ENCODE measurements around the gene RAVER1. TPM values are rescaled to one million over a fixed set of nuclear protein-coding genes. Genes with fewer than 3 reads are reported as not detected.

The RAVER1 gene
- total and polyA plus RNA-seq, 2 of the 13 experiments (the other 11 are each of a cell fraction or from before 2014, with no cell fraction given), result 3.6 to 7.9 TPM

DNA sequence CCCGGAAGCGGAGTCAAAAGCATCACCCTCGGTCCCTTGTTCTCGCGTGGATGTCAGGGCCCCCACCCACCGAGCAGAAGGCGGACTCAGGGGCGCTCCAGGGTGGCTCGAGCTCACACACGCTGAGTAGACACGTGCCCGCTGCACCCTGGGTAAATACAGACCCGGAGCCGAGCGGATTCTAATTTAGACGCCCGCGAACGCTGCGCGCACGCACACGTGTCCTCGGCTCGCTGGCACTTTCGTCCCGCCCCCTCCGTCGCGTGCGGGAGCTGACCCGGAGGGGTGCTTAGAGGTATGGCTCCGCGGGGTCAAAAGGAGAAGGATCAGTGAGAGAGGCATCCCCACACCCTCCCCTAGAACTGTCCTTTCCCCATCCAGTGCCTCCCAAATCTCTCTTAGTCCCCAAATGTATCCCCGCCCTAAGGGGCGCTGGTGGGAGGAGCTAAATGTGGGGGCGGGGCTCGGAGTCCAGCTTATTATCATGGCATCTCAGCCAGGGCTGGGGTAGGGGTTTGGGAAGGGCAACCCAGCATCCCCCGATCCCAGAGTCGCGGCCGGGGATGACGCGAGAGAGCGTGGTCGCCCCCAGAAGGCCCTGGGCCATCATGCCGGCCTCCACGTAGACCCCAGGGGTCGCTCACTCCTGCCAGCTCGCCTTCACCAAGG lies 44.0 kb downstream of the RAVER1 start (continued):
- TF ChIP-seq, protein P1, sequence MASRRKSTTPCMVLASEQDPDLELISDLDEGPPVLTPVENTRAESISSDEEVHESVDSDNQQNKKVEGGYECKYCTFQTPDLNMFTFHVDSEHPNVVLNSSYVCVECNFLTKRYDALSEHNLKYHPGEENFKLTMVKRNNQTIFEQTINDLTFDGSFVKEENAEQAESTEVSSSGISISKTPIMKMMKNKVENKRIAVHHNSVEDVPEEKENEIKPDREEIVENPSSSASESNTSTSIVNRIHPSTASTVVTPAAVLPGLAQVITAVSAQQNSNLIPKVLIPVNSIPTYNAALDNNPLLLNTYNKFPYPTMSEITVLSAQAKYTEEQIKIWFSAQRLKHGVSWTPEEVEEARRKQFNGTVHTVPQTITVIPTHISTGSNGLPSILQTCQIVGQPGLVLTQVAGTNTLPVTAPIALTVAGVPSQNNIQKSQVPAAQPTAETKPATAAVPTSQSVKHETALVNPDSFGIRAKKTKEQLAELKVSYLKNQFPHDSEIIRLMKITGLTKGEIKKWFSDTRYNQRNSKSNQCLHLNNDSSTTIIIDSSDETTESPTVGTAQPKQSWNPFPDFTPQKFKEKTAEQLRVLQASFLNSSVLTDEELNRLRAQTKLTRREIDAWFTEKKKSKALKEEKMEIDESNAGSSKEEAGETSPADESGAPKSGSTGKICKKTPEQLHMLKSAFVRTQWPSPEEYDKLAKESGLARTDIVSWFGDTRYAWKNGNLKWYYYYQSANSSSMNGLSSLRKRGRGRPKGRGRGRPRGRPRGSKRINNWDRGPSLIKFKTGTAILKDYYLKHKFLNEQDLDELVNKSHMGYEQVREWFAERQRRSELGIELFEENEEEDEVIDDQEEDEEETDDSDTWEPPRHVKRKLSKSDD (CRISPR knock-in tag; IDR thresholded peaks at IDR 0.05; ENCODE audit: low read depth), result no peak
- TF ChIP-seq ZNF343 (CRISPR knock-in tag; IDR thresholded peaks at IDR 0.05) (no peak), FOXA1 (IDR thresholded peaks at IDR 0.05) (no peak), FOXA1 (CRISPR knock-in tag; IDR thresholded peaks at IDR 0.05) (peak; percentile 56; the same call in 1 of the 2 replicates), JARID2 (CRISPR knock-in tag; IDR thresholded peaks at IDR 0.05; ENCODE audit: insufficient replicate concordance) (no peak), ELF3 (CRISPR knock-in tag; IDR thresholded peaks at IDR 0.05) (no peak), ZNF605 (CRISPR knock-in tag; IDR thresholded peaks at IDR 0.05) (peak; percentile 80), RARA (CRISPR knock-in tag; IDR thresholded peaks at IDR 0.05) (0 out of 2 replicates have a peak, but pooled peaks have one; percentile 25), ZNF556 (CRISPR knock-in tag; IDR thresholded peaks at IDR 0.05; ENCODE audit: borderline replicate concordance) (no peak), ZNF660 (CRISPR knock-in tag; IDR thresholded peaks at IDR 0.05; ENCODE audit: borderline replicate concordance, low read depth) (no peak), ZNF773 (CRISPR knock-in tag; IDR thresholded peaks at IDR 0.05; ENCODE audit: borderline replicate concordance) (no peak), MYC (CRISPR knock-in tag; IDR thresholded peaks at IDR 0.05; ENCODE audit: borderline replicate concordance) (peak; percentile 83), RXRA (CRISPR knock-in tag; IDR thresholded peaks at IDR 0.05) (no peak), ZNF720 (CRISPR knock-in tag; IDR thresholded peaks at IDR 0.05) (no peak), GLI4 (CRISPR knock-in tag; IDR thresholded peaks at IDR 0.05; ENCODE audit: borderline replicate concordance) (0 out of 2 replicates have a peak, but pooled peaks have one; percentile 68), ZNF614 (CRISPR knock-in tag; IDR thresholded peaks at IDR 0.05; ENCODE audit: borderline replicate concordance) (no peak), DMAP1 (CRISPR knock-in tag; IDR thresholded peaks at IDR 0.05) (no peak), ZNF260 (CRISPR knock-in tag; IDR thresholded peaks at IDR 0.05; ENCODE audit: borderline replicate concordance, low read depth) (no peak), ZFP36 (IDR thresholded peaks at IDR 0.05; ENCODE audit: borderline replicate concordance, low read depth, low read length, partially characterized antibody) (no peak), ZNF709 (CRISPR knock-in tag; IDR thresholded peaks at IDR 0.05) (no peak), ATF7-NPFF (CRISPR knock-in tag; IDR thresholded peaks at IDR 0.05; ENCODE audit: low read depth) (no peak; the same call in 1 of the 2 replicates), PCBP1 (IDR thresholded peaks at IDR 0.05; ENCODE audit: borderline replicate concordance, low read depth, low read length) (no peak; the same call in 1 of the 2 replicates)
- TF ChIP-seq, protein P2, sequence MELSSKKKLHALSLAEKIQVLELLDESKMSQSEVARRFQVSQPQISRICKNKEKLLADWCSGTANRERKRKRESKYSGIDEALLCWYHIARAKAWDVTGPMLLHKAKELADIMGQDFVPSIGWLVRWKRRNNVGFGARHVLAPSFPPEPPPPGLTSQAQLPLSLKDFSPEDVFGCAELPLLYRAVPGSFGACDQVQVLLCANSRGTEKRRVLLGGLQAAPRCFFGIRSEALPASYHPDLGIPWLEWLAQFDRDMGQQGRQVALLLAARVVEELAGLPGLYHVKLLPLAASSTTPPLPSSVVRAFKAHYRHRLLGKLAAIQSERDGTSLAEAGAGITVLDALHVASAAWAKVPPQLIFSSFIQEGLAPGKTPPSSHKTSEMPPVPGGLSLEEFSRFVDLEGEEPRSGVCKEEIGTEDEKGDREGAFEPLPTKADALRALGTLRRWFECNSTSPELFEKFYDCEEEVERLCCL (CRISPR knock-in tag; IDR thresholded peaks at IDR 0.05; ENCODE audit: borderline replicate concordance), result no peak
- TF ChIP-seq, protein P3, sequence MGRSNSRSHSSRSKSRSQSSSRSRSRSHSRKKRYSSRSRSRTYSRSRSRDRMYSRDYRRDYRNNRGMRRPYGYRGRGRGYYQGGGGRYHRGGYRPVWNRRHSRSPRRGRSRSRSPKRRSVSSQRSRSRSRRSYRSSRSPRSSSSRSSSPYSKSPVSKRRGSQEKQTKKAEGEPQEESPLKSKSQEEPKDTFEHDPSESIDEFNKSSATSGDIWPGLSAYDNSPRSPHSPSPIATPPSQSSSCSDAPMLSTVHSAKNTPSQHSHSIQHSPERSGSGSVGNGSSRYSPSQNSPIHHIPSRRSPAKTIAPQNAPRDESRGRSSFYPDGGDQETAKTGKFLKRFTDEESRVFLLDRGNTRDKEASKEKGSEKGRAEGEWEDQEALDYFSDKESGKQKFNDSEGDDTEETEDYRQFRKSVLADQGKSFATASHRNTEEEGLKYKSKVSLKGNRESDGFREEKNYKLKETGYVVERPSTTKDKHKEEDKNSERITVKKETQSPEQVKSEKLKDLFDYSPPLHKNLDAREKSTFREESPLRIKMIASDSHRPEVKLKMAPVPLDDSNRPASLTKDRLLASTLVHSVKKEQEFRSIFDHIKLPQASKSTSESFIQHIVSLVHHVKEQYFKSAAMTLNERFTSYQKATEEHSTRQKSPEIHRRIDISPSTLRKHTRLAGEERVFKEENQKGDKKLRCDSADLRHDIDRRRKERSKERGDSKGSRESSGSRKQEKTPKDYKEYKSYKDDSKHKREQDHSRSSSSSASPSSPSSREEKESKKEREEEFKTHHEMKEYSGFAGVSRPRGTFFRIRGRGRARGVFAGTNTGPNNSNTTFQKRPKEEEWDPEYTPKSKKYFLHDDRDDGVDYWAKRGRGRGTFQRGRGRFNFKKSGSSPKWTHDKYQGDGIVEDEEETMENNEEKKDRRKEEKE (IDR thresholded peaks at IDR 0.05), result no peak

All from HepG2 (cell line).